RWPE1 (cell line): ENCODE measurements around the gene ARSB.

ENCODE experiments used
- CTCF ChIA-PET: fragments of 350-600 bp; sonication (Branson Sonifier 250); formaldehyde crosslinking; extraction: SDS; loops from one replicate; lab custom pipeline; 2021; lab: Yijun Ruan, JAX
- POLR2A ChIA-PET: fragments of 400-600 bp; formaldehyde crosslinking; extraction: SDS; loops from one replicate; lab custom pipeline; 2020; ENCODE audit warnings: antibody characterized with exemption; ENCODE audit not compliant: low non-redundant PET; lab: Yijun Ruan, JAX
- DNase-seq: peaks from one replicate; pipeline ENCODE4 v3.0.0; 2012; ENCODE audit warnings: low spot score
- H3K27ac ChIP-seq: fragments of 450-650 bp; 2 replicates; pipeline ENCODE4 v1.5.1; 2017
- TF ChIP-seq, protein P1 (sequence below): fragments of 450-650 bp; conservative IDR thresholded peaks from 2 replicates; pipeline ENCODE4 v1.5.1; 2017; ENCODE audit warnings: low read depth, mild to moderate bottlenecking

Gene ARSB

GRCh38 chr5:78792345-78793055 lies 192.6 kb downstream of the ARSB start:
- TF ChIP-seq, protein P1, sequence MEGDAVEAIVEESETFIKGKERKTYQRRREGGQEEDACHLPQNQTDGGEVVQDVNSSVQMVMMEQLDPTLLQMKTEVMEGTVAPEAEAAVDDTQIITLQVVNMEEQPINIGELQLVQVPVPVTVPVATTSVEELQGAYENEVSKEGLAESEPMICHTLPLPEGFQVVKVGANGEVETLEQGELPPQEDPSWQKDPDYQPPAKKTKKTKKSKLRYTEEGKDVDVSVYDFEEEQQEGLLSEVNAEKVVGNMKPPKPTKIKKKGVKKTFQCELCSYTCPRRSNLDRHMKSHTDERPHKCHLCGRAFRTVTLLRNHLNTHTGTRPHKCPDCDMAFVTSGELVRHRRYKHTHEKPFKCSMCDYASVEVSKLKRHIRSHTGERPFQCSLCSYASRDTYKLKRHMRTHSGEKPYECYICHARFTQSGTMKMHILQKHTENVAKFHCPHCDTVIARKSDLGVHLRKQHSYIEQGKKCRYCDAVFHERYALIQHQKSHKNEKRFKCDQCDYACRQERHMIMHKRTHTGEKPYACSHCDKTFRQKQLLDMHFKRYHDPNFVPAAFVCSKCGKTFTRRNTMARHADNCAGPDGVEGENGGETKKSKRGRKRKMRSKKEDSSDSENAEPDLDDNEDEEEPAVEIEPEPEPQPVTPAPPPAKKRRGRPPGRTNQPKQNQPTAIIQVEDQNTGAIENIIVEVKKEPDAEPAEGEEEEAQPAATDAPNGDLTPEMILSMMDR, result no peak
- ChIA-PET CTCF (no interaction called here), POLR2A (no interaction called here)
- H3K27ac ChIP-seq, result no peak overlapping the region
- DNase-seq, result no peak

DNA sequence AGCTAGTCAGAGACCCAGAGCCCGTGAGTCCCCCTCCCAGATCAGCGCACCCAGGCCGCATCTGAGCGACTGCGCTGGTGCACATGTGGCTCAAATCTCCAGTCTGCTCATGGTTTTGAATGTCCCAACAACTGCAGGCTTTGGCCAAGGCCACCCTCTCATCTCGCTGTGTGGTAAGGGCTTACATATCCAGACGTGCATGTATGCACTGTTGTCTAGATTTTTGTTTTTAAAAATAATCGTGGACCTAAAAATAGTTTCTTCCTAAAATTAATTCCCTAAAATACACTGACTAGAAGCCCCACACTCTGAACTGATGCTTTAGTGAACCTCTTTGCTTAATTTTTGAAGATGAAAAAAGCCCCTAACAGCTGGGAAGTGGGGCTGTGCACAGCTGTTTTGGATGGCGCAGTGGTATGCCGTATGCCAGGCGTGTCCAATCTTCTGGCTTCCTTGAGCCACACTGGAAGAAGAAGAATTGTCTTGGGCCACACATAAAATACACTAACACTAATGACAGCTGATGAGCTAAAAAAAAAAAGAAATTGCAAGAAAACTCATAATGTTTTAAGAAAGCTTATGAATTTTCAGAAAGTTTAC lies 193.5 kb downstream of the ARSB start:
- TF ChIP-seq, protein P1, result no peak
- no peak for DNase-seq
- ChIA-PET CTCF (interaction anchor here (0.7 kb wide), 1 partner anchor 45 kb away, joined by 3 read pairs; no protein-coding TSS in a partner anchor), POLR2A (no interaction called here)
- H3K27ac ChIP-seq, result no peak overlapping the region

GRCh38 chr5:78787783-78788182 lies 197.3 kb downstream of the ARSB start:
- TF ChIP-seq, protein P1, result no peak
- DNase-seq, result no peak
- ChIA-PET POLR2A (no interaction called here), CTCF (interaction anchor here (0.6 to 1.0 kb wide), 2 partner anchors 12 to 98 kb away, joined by 3 to 5 read pairs; no protein-coding TSS in a partner anchor)
- H3K27ac ChIP-seq, result no peak overlapping the region

- no peak overlapping the region for H3K27ac ChIP-seq
- no peak for DNase-seq
- ChIA-PET POLR2A (no interaction called here), CTCF (no interaction called here)
- TF ChIP-seq, protein P1, result no peak
These were observed 199.7 kb downstream of the ARSB start for GRCh38 chr5:78785454-78785853.

DNA sequence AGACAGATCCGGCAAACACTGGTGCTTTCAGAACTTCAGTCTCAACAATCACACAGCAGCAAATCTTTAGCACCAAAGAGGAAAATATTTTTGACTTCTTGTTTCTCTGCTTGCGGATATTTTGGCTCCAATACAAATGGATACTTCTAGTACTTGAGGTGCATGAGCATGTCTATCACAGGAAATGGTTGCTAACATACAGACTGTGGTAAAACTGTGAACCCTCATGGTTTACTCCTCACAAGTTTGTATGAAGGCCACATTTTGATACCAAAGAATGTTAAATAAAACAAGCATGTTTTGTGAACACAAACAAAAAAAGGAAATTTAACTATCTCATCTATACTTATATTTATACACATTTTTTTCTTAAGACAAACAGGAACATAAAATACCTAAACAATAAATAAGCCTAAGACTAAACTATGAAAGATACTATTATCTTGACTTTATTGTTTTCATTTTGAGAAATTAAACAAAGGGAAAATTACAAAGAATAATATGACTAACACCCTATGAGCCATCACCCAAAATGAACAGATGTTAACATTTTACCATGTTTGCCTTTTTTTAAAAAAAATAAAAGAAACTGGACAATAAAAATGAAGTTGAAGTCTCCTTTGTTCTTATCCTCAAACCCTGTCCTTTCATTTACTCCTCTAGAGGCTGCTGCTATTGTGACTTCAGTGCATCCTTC lies 201.5 kb downstream of the ARSB start:
- no peak for DNase-seq
- ChIA-PET CTCF (interaction anchor here (0.6 to 0.7 kb wide), 2 partner anchors 141 to 457 kb away, joined by 3 to 4 read pairs; no protein-coding TSS in a partner anchor), POLR2A (no interaction called here)
- TF ChIP-seq, protein P1, result no peak
- no peak overlapping the region for H3K27ac ChIP-seq

DNA sequence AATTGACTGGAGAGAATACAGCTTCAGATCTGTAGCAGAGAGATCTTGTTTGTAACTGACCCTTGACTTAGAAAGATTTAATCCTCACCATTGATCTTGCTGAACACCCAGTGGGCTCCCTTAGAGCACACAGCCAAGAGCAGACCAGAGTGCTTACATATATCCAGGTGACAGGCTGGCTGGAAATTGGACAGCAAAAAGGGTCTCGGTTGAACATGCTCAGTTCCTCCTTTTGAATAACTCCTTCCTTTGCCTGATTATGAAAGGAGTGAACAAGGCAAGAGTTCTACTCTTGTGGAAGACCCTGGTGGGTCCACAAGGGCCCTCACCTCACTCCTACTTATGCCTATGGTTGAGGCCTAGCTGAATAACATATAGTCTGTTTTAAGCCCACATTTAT lies 202.4 kb downstream of the ARSB start:
- ChIA-PET POLR2A (no interaction called here), CTCF (interaction anchor here (0.6 to 0.7 kb wide), 3 partner anchors 28 to 458 kb away, joined by 3 to 4 read pairs (median 3); no protein-coding TSS in a partner anchor)
- H3K27ac ChIP-seq, result no peak overlapping the region
- TF ChIP-seq, protein P1, result no peak
- no peak for DNase-seq
